HG03103 (cell line): ENCODE results near the gene MAPK6.
A peak's percentile ranks its signal among the peaks of the same experiment; 100 is the strongest.
"Not testable (repeated sequence)": the region's sequence is repeated elsewhere in the genome, so short reads cannot be mapped to it uniquely, and the experiment has no call there.

Source experiments
- ATAC-seq: cut with Tn5 transposase; IDR thresholded peaks from one replicate; pipeline ENCODE4 v1.9.1; 2021; ENCODE audit warnings: low read depth; ENCODE audit not compliant: unreplicated experiment

The MAPK6 gene

GRCh38 chr15:52018693-52019393, at the start of gene MAPK6:
TSS of gene MAPK6 (plus strand) at chr15:52019219. CDS start at chr15:52046461, 27,242 bp downstream.
- ATAC-seq: peak; percentile 56

GRCh38 chr15:51969728-51970127, 49.3 kb upstream of the MAPK6 start:
- no peak for ATAC-seq

- no peak for ATAC-seq
Observed at GRCh38 chr15:51970132-51970817, 48.7 kb upstream of the MAPK6 start.

DNA sequence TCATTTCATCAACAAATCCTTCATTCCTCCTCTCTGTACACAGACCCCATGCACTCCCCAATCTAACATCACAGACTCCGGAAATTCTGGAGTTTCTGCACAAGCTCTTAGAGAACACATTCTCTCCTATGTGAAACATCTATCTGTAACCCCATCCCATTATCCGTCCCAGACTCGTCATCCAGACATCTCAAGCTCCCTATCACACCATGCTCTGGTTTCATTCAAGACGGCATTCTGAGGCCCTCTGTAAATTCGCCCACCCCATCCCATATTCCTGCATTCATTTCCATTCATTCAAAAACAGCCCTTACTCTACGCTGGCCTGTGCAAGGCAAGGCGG, 48.0 kb upstream of the MAPK6 start:
- no peak for ATAC-seq

GRCh38 chr15:51971375-51972133, 47.5 kb upstream of the MAPK6 start, which contains the start of gene LEO1:
TSS of gene LEO1 (minus strand) at chr15:51971778. CDS start at chr15:51971745, 33 bp downstream.
- peak; percentile 77 for ATAC-seq

- no peak for ATAC-seq
Observed at GRCh38 chr15:51973220-51973619, 45.8 kb upstream of the MAPK6 start.

GRCh38 chr15:51973775-51974174, 45.2 kb upstream of the MAPK6 start:
- ATAC-seq: no peak

DNA sequence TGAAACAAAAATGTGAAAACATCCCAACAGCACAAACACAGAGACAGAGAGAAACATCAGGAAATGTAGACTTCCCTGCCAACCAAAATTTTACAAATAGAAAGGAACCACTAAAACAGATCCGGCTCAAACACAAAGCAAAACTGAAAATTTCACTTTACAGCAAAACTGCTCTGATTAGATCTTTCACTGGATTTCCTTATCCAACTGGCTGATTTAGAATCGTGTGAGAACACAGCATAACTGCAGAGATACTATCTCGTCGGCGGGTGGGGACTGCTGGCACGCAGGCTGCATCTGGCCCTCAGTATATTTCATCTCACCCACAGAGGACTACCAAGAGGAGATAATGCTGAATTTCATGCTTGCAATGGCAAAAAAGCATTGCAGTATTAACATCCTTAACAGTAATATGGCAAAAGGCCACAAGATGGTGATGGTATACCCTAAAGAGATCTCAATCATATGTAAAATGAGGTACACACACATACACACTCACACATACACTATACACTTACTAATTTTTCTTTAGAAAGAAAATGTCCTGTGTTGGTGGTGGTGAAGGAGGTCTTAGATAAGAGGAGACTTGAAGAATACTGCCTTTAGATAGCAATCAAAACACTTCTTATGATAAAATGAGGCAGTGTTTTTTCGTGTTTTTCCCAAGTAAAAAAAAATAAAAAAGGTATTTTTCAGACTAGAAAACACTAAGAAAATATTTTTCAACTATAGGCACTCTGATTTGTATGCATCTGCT, 36.8 kb upstream of the MAPK6 start:
- peak; percentile 96 for ATAC-seq

DNA sequence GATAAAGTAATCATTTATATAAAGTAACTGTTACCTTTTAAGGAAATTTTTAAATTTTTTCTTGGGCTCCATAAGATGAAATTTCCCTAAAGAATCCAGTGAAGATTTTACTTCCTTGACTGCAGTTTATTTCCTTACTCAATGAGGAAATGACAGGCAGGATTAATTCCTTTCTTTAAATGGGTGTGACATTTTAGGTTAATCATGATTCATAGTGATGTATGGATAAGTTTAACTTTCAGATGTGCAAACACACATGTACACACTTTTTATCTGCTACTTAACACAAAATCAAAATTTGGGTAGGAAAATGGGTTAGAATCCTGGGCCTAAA, 36.3 kb upstream of the MAPK6 start:
- no peak for ATAC-seq

DNA sequence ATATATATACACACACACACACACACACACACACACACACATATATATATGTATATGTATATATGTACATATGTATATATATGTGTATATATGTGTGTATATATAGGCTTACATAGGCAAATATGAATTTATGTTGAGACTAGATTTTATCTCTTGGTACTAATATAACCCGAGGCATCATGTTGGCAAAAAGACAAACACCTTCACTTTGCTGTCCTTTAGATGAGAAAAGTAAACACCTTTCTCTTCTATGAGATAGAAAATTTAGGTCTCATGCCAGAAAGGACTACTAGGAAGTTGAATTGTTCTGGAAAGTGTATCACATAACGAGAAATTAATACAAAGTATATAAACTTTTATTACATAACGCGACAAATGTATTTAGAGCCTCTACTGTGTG, 27.9 kb upstream of the MAPK6 start:
- no peak for ATAC-seq

DNA sequence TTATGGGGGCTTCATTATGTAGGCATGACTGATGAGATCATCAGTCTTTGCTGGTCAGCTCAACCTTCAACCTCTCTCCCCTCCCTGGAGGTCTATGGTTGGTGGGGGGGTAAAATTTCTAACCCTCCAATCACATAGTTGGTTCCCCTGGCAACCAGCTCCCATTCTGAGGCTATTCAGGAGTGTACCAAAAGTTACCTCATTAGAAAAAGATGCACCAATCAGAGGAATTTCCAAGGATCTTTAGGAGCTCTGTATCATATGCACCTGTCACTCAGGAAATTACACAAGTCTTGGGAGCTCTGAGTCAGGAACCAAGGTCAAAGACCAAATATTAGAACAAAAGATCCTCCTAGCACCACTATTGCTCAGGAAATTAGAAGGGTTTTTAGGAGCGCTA, 26.1 kb upstream of the MAPK6 start:
- no peak for ATAC-seq

DNA sequence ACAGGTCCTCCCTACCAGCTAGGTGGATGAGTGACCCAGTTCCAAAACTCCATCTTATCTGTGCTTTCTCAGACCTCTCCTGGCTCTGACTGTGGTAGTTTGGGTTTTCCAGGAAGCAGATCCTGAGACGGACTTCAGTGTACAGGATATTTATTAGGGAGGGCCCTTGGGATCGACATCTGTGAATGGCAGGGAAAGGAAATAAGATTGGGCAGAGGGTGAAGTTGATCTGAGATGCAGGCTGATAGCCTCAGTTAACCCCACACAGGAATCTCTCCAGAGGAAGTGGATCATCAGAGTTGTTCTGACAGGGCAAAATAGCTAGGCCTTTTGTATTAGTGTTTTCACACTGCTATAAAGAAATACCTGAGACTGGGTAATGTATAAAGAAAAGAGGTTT, 16.7 kb upstream of the MAPK6 start:
- ATAC-seq: no peak

GRCh38 chr15:52003089-52003488, 15.9 kb upstream of the MAPK6 start:
- not testable (repeated sequence) for ATAC-seq

GRCh38 chr15:52003710-52004109, 15.3 kb upstream of the MAPK6 start:
- no peak for ATAC-seq

DNA sequence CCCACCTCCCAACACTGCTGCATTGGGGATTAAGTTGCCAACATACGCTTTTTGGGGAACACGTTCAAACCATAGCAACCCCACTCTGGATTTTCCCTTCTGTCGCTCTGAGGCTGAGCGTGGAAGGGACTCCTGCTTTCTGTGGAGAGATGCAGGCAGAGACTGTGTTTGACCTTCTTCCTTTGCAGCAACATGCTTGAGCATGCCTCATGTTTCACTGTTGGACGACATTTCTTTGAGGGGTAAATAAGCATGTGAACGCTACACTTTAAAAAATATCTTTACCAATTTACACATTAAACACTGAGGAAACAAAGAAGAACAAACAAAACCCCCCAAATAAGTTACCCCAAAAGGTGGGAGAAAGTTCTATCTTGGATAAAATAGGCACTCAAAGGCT, 14.2 kb upstream of the MAPK6 start:
- ATAC-seq: no peak

GRCh38 chr15:52005748-52006701, 13.0 kb upstream of the MAPK6 start:
- peak; percentile 59 for ATAC-seq

GRCh38 chr15:52006702-52007340, 12.2 kb upstream of the MAPK6 start:
- peak; percentile 20 for ATAC-seq

GRCh38 chr15:52008359-52008697, 10.7 kb upstream of the MAPK6 start:
- no peak for ATAC-seq

GRCh38 chr15:52008698-52009434, 10.2 kb upstream of the MAPK6 start:
- ATAC-seq: peak; percentile 27
